Left renal pelvis (tissue), 4 donors: Measurements from ENCODE around the gene GRAP. TPM values are rescaled to one million over a fixed set of nuclear protein-coding genes. Genes with fewer than 3 reads are reported as not detected.

Source experiments
- DNase-seq, 4 donors: peaks; one replicate each; pipeline ENCODE4 v3.0.0-alpha.2; 2013; ENCODE audit warnings: low read depth in 4 of 4, low spot score in 3 of 4
- polyA plus RNA-seq, 4 donors: library from polyadenylated mRNA; unstranded; fragments of 120-200 nt; gene quantifications; one replicate each; pipeline ENCODE4 v1.2.1, GENCODE V29; 2013; ENCODE audit not compliant: insufficient read length in 4 of 4

GRAP gene
- polyA plus RNA-seq, 4 donors = 2.4 to 6.5 (median 5.0) TPM

DNA sequence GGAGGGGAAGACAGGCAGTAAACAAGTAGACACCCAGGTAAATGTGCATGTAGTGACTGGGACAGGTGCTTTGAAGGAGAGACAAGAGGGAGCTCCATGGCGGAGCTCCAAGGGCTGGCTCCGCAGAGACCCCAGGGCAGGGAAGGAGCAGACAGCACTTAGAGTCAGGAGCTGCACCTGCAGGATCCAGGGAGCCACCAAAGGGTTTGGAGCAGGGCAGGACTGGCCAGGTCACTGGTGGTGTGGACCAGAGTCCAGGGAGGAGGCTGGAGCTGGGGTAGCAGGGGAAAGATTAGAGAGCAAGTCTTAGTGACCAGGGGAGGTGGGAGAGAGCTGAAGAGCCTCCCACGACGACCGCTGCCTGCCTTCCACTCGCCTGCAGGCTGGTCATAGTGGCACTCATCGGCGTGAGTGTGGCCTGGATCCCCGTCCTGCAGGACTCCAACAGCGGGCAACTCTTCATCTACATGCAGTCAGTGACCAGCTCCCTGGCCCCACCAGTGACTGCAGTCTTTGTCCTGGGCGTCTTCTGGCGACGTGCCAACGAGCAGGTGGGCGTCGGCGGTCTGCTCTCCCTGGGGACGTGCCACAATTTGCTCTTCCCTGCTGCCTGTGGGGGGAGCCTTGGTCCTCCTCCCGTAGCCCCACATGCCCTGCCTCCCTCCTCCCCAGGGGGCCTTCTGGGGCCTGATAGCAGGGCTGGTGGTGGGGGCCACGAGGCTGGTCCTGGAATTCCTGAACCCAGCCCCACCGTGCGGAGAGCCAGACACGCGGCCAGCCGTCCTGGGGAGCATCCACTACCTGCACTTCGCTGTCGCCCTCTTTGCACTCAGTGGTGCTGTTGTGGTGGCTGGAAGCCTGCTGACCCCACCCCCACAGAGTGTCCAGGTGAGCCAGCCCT, 27.5 kb downstream of the GRAP start:
- DNase-seq = no peak

DNA sequence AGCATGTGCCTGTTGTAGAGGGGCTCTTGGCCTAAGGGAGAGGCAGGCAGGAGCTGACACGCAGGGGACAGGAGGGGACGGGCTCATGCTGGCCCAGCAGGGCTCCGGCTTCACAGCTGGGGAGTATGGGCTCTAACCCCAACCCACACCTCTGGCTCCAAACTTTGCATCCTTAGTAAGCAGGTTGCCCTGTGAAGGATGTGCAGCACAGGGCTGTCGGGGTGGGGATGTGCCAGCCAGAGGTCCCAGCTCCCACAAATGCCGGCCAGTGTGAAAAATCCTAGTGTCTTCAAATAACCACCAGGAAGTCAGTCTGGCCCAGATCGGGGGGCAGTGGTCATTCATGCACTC, 28.2 kb downstream of the GRAP start:
- DNase-seq = no peak

DNA sequence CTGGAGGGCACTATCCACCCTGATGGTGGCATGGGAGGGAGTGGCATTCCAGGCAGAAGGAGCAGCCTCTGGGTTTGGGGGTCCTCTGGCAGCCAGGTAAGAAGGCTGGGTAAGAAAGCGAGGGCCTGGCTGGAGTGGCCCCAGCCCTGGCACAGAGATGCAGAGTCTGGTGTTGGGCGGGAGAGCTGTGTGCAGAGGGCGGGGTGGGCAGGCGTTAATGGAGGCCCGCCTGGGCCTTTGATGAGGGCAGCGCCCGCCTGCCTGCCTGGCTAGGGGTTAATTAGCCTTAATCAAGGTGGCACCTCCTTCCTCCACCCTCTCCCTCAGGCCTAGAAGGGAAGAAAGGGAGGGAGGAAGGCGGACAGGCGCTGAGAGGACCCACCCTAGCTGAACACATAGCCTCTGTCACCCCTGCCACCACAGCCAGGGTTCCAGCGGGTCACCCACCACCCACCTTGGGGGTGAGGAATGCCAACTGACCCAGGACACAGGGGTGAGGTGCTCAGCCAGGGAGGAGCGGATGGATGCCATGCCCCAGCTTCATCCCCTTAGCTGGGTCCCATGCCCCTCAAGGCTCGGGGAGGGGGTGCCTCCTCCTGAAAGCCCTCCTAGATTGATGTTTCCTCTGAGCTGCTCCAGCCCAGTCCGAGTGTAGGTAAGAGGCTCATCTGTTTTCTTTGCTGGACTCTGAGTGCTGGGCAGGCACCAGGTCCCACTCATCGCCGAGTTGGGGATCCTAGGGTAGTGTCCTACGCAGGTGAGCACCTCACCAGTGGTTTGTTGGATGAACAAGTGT, 28.8 kb downstream of the GRAP start:
- DNase-seq = no peak

DNA sequence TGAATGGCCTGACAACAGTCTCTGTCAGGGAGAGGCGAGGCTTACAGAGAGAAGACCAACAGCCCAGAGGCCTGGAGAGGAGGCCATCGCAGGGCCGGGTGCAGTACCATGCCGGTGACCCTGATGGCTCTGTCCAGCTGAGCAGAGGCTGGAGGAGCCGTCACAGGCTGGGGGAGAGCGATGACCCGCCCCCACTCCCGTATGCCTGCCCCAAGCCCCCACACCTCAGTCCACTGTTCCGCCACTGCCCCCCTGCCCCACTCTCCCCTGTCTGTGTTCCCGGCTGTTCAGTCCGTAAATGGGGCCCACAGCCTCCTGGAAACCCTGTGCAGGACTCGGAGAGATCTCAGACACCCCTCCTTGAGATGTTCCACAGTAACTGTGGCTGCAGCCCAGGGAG, 29.4 kb downstream of the GRAP start:
- no peak for DNase-seq

DNA sequence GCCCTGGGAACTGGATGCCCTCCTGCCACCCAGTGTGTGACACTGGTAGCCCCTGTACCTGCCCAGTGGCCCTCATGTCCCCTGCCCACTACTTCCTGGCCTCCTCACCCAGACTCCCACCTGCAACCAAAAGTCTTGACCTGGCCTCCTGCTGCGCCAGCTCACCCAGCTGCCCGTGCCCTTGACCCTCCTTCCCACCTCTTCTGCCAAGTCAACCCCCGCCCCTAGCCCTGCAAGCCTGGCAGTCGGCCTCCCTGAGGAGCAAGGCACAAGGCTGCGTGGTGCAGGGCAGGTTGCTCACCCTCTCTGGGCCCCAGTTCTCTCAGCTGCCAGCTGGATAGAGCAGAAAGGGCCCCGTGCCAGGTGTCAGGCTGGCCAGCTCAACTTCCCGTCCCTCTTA, 29.9 kb downstream of the GRAP start:
- no peak for DNase-seq

DNA sequence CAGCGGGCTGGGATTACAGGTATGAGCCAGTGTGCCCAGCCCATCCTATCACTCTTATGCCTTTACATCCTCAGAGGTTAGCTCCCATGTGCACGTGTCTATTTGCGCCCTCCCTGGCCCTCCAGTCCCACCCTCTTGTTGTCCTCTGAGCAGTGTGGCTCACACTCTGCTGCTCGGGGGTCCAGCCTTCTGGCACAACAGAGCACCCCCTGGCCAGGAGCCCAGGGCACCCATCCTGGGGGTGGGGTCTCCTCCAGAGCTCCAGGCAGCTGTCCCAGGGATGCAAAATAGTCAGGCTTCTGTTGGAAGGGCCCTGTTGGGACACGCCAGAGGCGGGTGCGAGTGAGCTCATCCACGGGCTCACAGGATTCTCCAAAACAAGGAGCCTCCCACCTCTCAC, 30.5 kb downstream of the GRAP start:
- no peak for DNase-seq

DNA sequence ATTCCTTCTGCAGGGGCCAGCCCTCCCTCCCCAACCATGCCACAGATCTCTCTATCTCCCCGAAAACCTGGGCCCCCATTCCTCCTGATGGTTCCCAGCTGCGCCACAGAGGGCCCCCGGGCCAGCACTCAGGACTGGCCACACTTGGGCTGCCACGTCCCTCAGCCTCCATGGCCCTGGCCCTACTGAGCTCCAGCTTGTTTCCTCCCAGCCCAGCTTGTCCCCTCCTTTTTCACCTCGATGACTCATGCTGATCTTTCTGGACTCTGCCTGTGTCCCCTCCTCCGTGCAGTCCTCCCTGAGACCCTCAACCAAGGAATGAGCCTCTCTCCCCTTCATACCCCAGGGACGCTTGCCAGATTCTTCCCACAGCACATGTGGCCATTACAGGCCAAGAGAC, 31.3 kb downstream of the GRAP start:
- DNase-seq = no peak

DNA sequence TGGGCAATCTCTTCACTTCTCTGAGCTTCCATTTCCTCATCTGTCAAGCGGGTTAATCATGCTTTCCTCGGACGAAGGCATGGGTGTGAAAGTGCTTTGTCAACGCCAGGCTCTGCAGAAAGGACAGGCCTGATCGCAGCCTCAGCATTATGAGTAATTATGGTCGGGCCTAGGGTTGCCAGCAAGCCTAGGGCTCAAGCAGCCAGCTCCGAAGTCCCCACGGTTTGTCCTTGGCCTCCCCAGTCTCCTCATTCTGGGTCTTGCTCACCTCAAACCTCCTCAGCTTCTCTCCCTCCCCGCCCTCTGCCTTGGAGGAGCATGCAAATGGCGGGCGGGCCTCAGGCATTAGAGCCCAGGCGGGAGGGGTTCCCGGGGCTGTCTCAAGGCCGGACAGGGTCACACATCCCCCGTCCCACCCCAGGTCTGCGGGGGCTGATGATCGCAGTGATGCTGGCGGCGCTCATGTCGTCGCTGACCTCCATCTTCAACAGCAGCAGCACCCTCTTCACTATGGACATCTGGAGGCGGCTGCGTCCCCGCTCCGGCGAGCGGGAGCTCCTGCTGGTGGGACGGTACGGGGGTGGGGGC, 32.0 kb downstream of the GRAP start:
- DNase-seq = no peak

DNA sequence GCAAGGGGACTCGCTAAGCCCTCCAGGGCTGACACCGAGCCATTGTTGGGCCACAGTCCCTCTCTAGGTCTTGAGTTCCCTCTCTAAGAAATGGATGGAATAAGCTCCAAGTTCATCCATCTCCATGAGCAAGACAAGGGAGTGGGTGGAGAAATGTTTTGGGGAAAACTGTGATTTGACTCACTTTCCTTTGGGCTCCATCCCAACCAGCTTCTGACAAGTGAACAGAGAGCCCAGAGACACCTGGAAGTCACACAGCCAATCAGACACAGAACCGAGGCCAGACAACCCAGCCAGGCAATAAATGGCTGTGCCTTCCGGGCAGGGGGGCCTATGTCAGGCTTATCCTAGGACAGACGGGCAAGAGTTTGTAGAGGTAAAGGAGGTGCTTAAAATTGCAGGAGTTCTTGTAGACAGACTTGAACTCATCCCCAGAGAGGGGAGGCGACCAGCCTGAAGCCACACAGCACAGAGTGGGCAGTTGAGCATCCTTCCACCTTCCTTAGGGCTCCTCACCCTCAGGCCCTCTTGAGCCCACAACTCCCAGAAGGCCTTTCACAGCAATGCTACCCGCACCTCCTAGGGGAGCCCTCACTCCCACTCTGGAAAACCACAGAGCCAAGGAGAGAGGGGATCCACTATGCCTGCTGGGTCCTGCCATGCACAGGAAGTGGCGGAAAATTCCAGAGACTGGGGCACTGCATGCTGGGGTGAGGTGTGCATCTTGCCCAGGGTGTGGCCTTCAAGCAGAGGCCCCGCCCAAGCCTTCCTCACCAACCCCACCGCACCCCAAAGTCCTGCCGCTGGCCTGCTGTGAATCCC, 32.7 kb downstream of the GRAP start:
- DNase-seq = no peak

DNA sequence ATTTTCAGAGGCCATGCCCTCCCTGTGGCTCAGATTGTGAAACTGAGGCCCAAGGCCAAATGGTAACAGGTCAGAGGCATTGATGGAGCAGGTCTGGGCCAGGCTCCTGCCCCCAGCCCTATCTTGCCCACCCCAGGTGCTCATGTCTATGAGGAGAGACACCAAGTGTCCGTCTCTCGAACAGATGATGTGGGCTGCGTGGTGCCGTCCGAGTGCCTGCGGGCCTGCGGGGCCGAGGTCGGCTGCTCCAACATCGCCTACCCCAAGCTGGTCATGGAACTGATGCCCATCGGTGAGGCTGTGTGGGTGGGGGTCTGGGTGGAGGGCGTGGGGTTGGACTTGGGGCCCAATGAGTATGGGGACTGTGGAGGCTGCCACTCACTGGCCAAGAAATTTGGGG, 33.5 kb downstream of the GRAP start:
- DNase-seq = no peak

DNA sequence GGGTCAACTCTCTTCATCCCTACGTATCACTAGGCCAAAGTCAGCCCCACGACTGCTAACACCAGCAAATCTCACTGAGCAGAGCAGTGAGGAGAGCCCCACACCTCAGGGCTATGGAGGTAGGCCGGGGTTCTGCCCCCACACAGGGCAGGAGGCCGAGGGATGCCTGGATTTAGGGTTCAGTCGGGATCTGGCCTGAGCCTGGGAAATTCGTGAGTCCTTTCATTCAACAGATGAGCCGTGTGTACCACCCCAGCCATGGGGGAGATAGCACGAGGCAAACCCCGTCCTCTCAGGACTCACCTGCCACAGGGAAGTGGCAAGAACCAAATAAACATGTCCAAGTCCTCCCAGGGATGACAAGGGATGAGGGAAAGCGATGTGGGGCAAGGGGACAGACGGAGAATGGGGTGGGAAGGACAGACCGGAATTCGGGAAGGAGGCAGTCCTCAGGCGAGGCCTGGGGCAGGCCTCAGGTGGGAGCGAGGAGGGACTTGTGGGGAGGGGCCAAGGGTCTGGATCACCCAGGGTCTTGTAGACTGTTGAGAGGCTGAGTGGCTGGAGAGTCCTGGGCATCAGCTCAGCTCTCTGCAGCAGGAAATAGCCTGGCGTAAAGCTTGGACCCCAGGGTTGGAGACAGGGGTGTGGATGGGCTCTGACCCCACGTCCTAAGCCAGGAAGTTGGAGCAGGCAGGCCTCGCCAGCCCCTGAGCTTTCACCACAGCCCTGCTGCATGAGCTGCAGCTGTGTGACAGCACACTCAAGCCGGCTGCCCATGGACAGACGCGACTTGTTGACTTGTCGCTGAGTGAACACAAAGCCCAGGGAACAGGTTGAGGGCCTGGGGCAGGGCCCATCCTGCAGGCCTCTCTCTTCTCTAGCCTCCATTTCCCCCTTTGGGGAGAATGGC, 34.3 kb downstream of the GRAP start:
- no peak for DNase-seq

DNA sequence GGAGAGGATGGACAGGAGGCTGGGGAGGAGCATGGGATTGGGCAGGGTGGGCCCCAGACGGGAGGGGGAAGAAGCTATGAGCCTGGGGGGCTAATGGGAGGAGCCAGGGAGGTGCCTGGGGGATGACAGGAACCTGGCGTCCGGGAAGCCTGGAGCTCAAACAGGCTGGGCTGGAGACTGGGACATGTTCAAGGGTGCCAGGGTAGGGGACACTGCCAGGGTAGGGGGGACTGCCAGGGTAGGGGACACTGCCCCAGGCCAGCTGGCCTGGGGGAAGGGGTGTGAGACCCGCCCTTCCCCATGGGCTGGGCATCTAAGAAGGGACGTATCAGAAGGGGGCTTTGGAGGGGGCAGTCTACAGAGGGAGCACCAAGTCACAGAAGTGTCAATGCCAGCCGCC, 35.2 kb downstream of the GRAP start:
- no peak for DNase-seq

DNA sequence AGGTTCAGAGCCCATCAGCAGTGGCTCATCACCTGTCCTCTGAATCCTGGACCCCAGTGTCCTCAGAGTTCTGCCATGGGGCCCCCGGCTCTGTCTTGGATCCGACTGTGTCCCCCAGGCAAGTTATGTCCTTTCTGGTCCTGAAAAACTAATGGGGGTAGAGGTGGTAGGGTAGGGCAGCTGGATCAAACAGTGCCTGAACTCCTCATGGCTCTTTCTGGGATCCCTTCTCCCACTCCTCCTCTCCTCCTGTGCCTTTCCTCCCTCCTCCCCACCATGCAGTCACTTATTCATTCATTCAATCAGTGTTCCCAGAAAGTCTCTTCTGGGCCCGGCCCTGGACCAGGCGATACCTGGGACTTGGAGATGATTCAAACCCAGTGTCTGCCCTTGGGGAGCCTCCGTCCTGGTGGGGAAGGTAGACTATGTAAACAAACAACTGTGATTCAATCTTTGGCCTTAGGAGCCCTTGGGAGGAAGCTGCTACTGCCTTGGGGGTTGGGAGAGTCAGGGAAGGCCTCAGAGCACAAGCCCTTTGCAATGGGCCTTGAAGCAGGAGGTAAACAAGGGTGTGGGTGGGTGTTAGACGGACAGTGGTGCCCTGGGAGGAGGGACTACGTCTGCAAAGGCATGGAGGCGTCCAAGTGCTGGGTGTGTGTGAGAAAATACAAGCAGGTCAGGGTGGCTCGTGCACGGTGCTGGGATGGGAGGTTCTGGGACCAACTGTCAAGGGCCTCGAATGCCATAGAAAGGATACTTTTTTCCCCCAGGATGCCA, 35.8 kb downstream of the GRAP start:
- no peak for DNase-seq

DNA sequence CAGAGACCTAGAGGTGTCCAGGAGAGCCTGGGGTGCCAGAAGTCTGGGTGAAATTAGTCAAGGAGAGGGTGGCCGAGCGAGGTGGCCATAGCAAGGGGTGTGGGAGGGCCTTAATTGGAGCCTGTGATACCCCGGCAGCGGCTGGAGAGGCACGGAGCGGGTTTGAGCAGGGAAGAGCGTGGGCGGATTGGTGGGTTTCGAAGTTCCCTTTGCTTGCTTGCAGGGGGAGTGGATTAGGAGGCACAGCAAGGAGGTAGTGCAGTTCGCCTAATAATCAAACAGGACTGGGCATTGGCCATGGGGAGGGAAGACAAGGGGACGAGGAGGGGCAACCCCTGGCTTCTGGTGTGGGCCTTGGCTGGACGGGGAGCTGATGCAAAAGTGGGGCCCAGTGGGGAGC, 36.8 kb downstream of the GRAP start:
- DNase-seq = no peak

DNA sequence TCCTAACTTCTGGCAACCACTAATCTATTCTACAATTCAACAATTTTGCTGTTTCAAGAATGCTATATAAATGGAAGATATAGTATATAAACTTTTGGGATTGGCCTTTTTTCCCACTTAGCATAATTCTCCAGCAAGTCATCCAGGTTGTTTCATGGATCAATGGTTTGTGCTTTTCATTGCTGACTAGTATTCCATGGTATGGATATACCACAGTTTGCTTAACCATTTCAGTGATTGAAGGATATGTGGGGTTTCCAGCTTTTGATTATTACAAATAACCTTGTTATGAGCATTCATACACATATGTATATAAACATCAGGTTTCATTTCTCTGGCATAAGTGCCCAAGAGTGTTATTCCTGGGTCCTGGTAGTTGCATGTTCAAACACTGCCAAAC, 40.1 kb downstream of the GRAP start:
- DNase-seq = no peak

DNA sequence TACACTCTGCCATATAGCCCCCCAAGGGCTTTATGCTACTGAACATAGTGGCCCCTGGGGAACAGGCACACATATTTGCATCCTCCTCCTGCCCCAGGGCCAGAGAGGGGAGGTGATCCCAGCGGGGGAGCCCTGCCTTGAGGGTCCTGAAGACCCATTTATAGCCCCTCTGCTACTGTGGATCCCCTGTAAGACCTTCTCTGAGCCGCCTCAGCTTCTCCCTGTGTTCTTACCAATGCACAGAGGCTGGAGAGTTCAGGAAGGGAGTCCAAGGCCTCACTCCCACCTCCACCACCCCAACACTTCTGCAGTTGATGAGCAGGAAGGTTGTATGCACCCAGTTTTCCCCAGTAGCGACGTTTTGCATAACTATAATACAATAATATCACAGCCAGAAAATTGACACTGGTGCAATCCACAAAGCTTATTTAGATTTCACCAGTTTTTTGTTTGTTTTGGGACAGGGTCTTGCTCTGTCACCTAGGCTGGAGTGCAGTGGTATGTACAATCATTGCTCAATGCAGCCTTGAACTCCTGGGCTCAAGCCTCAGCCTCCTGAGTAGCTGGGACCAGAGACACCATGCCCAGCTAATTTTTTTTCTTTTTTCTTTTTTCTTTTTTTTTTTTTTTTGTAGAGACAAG, 40.8 kb downstream of the GRAP start:
- no peak for DNase-seq

DNA sequence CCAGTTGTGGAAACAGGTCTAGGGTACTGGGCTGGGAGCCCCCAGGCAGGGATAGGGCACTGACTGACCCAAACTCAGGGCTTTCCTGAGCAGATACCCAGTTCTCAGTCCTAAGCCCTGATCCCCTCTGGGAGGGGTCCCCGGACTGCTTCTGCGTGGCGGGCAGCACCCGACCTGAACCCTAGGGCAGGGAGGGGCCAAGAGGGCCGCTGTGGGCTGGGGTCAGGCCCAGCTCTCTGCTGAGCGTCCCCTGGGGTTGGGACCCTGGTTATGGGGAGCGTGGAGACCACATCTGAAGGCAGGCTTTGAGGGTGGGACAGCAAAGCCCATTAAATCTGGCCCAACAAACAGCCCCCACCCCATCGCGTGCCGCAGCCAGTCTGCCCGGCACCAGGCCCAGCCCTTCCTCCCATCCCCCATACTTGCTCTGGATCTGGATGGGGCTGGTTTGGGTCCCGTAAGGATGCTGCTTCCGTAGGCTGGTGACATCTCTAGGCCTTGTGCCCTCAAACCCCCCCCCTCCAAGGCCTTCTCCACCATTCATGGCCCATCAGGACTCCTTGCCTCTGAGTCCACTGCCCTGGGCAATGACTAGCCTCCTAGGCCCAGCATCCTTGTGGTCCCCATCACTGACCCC, 41.5 kb downstream of the GRAP start:
- no peak for DNase-seq
